GM13976 (cell line): ENCODE data around the gene PFN1.
"Not testable (repeated sequence)": the region's sequence is repeated elsewhere in the genome, so short reads cannot be mapped to it uniquely, and the experiment has no call there.

ENCODE experiments used
- DNase-seq: peaks from one replicate; pipeline ENCODE4 v3.0.0; 2012; ENCODE audit warnings: low spot score
- in situ Hi-C: fragments of 300-500 bp; cut with MboI; formaldehyde crosslinking; loops from one replicate; pipeline ENCODE4 v1.12.0; 2022; ENCODE audit warnings: low sequenced_read_pairs, mixed read lengths, inconsistent platforms; ENCODE audit not compliant: unreplicated experiment
- TF ChIP-seq, protein P1 (sequence below): IDR thresholded peaks from 2 replicates; pipeline ENCODE4 v1.5.1; 2012; ENCODE audit warnings: borderline replicate concordance, mild to moderate bottlenecking; ENCODE audit not compliant: insufficient read depth; ENCODE audit errors: extremely low read depth, missing control alignments, control extremely low read depth

Gene PFN1

DNA sequence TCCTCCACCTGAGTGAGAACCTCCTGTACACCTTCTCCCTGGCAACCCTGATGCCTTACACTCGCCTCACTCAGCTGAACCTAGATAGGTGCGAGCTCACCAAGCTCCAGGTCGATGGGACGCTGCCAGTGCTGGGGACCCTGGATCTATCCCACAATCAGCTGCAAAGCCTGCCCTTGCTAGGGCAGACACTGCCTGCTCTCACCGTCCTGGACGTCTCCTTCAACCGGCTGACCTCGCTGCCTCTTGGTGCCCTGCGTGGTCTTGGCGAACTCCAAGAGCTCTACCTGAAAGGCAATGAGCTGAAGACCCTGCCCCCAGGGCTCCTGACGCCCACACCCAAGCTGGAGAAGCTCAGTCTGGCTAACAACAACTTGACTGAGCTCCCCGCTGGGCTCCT lies 15.6 kb downstream of the PFN1 start:
- TF ChIP-seq, protein P1, sequence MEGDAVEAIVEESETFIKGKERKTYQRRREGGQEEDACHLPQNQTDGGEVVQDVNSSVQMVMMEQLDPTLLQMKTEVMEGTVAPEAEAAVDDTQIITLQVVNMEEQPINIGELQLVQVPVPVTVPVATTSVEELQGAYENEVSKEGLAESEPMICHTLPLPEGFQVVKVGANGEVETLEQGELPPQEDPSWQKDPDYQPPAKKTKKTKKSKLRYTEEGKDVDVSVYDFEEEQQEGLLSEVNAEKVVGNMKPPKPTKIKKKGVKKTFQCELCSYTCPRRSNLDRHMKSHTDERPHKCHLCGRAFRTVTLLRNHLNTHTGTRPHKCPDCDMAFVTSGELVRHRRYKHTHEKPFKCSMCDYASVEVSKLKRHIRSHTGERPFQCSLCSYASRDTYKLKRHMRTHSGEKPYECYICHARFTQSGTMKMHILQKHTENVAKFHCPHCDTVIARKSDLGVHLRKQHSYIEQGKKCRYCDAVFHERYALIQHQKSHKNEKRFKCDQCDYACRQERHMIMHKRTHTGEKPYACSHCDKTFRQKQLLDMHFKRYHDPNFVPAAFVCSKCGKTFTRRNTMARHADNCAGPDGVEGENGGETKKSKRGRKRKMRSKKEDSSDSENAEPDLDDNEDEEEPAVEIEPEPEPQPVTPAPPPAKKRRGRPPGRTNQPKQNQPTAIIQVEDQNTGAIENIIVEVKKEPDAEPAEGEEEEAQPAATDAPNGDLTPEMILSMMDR: no peak
- no peak for DNase-seq
- in situ Hi-C loops: no loop called here

DNA sequence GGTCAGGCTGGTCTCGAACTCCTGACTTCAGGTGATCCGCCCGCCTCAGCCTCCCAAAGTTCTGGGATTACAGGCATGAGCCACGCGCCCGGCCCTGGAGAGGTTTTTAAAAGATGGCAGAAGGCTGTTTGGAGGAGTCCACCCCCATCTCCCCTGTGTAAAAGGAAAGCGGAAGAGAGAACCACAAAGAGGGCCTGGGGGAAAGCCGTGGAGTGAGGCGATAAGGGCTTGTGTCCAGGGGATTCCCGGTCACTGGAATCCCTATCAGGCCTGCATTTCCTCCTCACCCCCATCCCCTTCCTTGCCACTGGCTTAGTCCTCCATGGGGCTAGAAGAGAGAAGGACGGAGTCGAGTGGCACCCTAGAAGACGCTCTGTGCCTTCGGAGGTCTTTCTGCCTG lies 16.4 kb downstream of the PFN1 start, which contains the start of gene GP1BA:
GP1BA (plus strand) TSS at position 315 of the 400 bp plus-strand sequence. CDS start 328 bp downstream, outside the sequence.
- DNase-seq: no peak
- TF ChIP-seq, protein P1: no peak
- in situ Hi-C loops: no loop called here

DNA sequence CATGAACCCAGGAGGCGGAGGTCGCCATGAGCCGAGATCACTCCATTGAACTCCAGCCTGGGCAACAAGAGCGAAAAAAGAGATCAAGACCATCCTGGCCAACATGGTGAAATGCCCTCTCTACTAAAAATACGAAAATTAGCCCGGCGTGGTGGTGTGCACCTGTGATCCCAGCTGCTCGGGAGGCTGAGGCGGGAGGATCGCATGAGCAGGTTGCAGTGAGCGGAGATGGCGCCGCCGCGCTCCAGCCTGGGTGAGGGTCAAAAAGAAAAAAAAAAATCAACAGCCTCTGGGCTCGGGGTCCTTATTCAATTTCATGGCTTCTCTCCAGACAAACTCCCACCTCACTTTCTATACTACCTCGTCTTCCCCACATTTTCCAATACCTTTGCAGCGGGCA lies 19.4 kb downstream of the PFN1 start:
- in situ Hi-C loops: no loop called here
- TF ChIP-seq, protein P1: no peak
- DNase-seq: no peak

DNA sequence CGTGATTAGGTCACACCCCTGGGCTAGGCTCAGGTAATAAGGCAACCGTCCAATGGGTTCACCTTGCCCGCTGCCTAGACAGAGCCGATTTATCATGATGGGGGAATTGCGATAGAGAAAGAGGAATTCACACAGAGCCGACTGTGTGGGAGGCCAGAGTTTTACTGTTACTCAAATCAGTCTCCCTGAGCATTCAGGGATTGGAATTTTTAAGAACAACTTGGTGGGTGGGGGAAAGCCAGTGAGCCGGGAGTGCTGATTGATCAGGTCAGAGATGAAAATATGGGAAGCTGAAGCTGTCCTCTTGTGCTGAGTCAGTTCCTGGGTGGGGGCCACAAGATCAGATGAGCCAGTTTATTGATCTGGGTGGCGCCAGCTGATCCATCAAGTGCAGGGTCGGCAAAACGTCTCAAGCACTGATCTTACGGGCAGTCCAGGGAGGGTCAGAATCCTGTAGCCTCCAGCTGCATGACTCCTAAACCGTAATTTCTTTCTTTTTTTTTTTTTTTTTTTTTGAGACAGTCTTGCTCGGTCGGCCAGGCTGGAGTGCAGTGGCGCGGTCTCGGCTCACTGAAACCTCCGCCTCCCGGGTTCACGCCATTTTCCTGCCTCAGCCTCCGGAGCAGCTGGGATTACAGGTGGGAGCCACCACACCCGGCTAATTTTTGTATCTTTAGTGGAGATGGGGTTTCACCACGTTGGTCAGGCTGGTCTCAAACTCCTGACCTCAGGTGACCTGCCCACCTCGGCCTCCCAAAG lies 21.6 kb downstream of the PFN1 start:
- in situ Hi-C loops: not testable (repeated sequence)

DNA sequence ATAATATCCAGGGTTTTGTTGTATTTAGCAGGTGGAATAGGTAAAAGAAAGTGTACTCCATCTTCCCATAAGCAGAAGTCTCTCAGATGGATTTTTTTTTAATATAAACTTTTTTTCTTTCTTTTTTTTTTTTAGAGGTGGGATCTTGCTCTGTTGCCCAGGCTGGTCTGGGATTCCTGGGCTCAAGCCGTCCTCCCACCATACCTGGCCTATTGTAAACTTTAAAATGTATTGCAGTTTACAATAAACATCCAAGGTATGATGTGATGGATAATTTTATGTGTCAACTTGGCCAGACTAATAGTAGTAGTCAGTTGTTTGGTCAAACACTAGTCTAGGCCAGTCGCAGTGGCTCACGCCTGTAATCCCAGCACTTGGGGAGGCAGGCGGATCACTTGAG lies 27.0 kb downstream of the PFN1 start:
- TF ChIP-seq, protein P1: no peak
- no peak for DNase-seq
- in situ Hi-C loops: no loop called here

More for the DNA sequence above, 21.6 kb downstream of the PFN1 start:
- not testable (repeated sequence) for DNase-seq

DNA sequence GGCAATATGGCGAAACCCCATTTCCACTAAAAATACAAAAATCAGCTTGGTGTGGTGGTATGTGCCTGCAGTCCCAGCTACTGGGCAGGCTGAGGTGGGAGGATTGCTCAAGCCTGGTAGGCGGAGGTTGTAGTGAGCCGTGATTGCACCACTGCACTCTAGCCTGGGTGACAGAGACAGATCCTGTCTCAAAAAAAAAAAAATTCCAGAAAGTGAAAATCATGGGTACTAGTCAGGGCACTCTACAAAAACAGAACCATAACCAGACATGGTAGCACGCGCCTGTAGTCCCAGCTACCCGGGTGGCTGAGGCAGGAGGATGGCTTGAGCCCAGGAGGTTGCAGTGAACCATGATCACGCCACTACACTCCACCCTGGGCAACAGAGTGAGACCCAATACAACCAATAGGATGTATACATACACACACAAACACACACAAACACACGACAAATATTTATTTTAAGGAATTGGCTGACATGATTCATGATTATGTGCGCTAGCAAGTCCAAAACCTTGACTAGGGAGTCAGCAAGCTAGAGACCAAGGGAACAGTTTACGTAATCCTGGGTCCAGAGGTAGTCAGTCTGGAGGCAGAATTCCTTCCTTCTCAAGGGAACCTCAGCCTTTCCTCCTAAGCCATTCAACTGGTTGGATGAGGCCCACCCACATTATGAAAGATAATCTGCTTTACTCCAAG lies 27.8 kb downstream of the PFN1 start:
- TF ChIP-seq, protein P1: no peak
- in situ Hi-C loops: no loop called here
- no peak for DNase-seq

DNA sequence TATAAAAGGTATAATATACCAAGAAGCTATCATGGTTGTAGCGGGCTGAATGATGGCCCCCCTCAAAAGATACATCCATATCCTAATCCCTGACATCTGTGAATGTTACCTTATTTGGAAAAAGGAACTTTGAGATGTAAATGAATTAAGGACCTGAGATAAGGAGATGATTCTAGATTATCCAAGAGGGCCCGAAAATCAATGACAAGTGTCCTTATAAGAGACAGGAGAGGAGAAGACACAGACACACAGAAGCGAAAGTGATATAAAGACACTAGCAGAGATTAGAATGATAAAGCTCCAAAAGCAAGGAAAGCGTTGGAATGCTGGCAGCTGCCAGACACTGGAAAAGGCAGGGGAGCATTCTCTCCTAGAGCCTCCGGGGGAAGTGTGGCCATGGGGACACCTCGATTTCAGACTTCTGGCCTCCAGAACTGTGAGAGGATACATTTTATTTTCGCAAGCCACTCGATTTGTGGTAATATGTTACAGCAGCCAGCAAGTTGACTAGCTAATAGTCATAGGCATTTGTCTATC lies 28.8 kb downstream of the PFN1 start:
- in situ Hi-C loops: no loop called here
- DNase-seq: no peak
- TF ChIP-seq, protein P1: no peak

DNA sequence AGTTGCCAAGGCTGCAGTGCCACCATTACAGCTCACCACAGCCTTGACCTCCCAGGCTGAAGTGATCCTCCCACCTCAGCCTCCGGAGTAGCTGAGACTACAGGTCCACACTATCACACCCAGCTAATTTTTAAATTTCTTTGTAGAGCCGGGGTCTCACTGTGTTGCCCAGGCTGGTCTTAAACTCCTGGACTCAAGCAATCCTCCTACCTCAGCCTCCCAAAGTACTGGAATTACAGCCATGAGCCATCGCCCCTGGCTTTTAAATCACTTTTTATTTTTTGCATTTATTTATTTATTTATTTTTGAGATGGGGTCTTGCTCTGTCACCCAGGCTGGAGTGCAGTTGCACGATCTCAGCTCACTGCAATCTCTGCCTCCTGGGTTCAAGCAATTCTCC lies 33.8 kb downstream of the PFN1 start:
- DNase-seq, in situ Hi-C loops: not testable (repeated sequence)
